ENCODE measurements around the gene LMX1B. TPM values are rescaled to one million over a fixed set of nuclear protein-coding genes. Genes with fewer than 3 reads are reported as not detected.

LMX1B gene
- polyA plus RNA-seq, 1 donor = 0.96 TPM

GRCh38 chr9:126698756-126699155 lies 85.0 kb downstream of the LMX1B start:
- Histone ChIP-seq H3K27ac (ENCODE audit: low read length) (no peak overlapping the region), H3K4me3 (ENCODE audit: low read length) (no peak overlapping the region), H3K9me3 (ENCODE audit: control insufficient read depth, low read depth, low read length) (no peaks in the 10 kb centered on the region), H3K4me1 (ENCODE audit: control insufficient read depth, insufficient read depth, low read length) (no peaks in the 10 kb centered on the region), H3K36me3 (ENCODE audit: control insufficient read depth, insufficient read depth, low read length) (no peaks in the 10 kb centered on the region), H3K27me3 (ENCODE audit: control insufficient read depth, insufficient read depth, low read length) (peaks cover 37% of the 10 kb centered on the region)
- WGBS (ENCODE audit: insufficient coverage, low lambda C conversion rate) = no CpG with 5 or more reads among the region's 5 CpGs
- DNase-seq = no peak

DNA sequence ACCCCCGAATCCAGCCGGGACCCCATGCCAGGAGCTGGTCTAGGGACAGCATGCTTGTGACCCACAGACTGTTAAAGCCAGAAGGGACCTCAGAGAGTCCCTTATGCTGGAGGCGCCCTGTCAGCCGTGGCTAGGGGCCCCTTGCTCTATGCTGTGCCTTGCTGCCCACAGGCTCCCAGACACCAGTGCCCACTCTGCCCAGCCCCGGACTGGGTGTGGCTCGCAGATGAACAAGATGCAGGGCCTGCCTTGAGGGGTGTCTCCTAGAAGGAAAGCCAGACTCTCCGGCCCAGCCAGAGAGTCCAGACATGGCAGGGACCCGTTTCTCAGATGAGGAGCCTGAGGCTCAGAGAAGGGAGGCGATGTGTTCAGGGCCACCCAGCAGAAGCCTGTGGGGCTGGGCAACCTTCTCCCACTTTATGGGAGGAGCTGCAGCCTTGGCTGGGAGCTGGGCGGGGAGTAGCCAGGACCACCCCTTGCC lies 85.7 kb downstream of the LMX1B start:
- no peaks in the 10 kb centered on the region for H3K4me1 ChIP-seq (ENCODE audit: control insufficient read depth, insufficient read depth, low read length)
- no peak overlapping the region for H3K27ac ChIP-seq (ENCODE audit: low read length)
- H3K27me3 ChIP-seq (ENCODE audit: control insufficient read depth, insufficient read depth, low read length) = peaks cover 44% of the 10 kb centered on the region
- no CpG with 5 or more reads among the region's 10 CpGs for WGBS (ENCODE audit: insufficient coverage, low lambda C conversion rate)
- DNase-seq = no peak
- H3K4me3 ChIP-seq (ENCODE audit: low read length) = no peak overlapping the region
- no peaks in the 10 kb centered on the region for H3K9me3 ChIP-seq (ENCODE audit: control insufficient read depth, low read depth, low read length)
- H3K36me3 ChIP-seq (ENCODE audit: control insufficient read depth, insufficient read depth, low read length) = no peaks in the 10 kb centered on the region

GRCh38 chr9:126700296-126700695 lies 86.6 kb downstream of the LMX1B start:
- WGBS (ENCODE audit: insufficient coverage, low lambda C conversion rate) = no CpG with 5 or more reads among the region's 10 CpGs
- DNase-seq = no peak
- peaks cover 51% of the 10 kb centered on the region for H3K27me3 ChIP-seq (ENCODE audit: control insufficient read depth, insufficient read depth, low read length)

GRCh38 chr9:126700903-126701812 lies 87.4 kb downstream of the LMX1B start:
- DNase-seq = no peak
- peaks cover 4% of the 10 kb centered on the region for H3K4me1 ChIP-seq (ENCODE audit: control insufficient read depth, insufficient read depth, low read length)
- no peaks in the 10 kb centered on the region for H3K9me3 ChIP-seq (ENCODE audit: control insufficient read depth, low read depth, low read length)
- H3K27ac ChIP-seq (ENCODE audit: low read length) = no peak overlapping the region
- no peaks in the 10 kb centered on the region for H3K36me3 ChIP-seq (ENCODE audit: control insufficient read depth, insufficient read depth, low read length)
- H3K27me3 ChIP-seq (ENCODE audit: control insufficient read depth, insufficient read depth, low read length) = peaks cover 59% of the 10 kb centered on the region
- H3K4me3 ChIP-seq (ENCODE audit: low read length) = no peak overlapping the region
- WGBS (ENCODE audit: insufficient coverage, low lambda C conversion rate) = 72% methylated on average over 3 of the region's 14 CpGs

More at GRCh38 chr9:126700296-126700695, 86.6 kb downstream of the LMX1B start:
- H3K9me3 ChIP-seq (ENCODE audit: control insufficient read depth, low read depth, low read length) = no peaks in the 10 kb centered on the region
- peaks cover 2% of the 10 kb centered on the region for H3K4me1 ChIP-seq (ENCODE audit: control insufficient read depth, insufficient read depth, low read length)
- H3K4me3 ChIP-seq (ENCODE audit: low read length) = no peak overlapping the region
- no peak overlapping the region for H3K27ac ChIP-seq (ENCODE audit: low read length)
- no peaks in the 10 kb centered on the region for H3K36me3 ChIP-seq (ENCODE audit: control insufficient read depth, insufficient read depth, low read length)

DNA sequence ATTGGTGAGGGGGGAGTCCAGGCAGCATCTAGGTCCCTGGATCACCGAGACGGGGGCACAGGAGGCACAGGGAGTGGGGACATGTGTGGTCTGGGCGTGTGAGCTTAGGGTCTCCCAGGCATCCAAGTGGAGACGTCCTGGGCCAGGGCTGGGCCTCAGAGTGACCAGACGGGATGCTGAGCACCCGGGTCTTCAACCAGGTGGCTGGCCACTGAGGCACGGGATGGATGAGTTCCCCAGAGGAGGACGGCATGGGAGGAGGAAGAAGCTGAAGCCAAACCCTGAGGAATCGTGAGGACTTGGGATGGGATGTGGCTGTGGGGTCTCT lies 88.0 kb downstream of the LMX1B start:
- no peak overlapping the region for H3K4me3 ChIP-seq (ENCODE audit: low read length)
- no peak overlapping the region for H3K27ac ChIP-seq (ENCODE audit: low read length)
- H3K9me3 ChIP-seq (ENCODE audit: control insufficient read depth, low read depth, low read length) = no peaks in the 10 kb centered on the region
- peaks cover 4% of the 10 kb centered on the region for H3K4me1 ChIP-seq (ENCODE audit: control insufficient read depth, insufficient read depth, low read length)
- peaks cover 63% of the 10 kb centered on the region for H3K27me3 ChIP-seq (ENCODE audit: control insufficient read depth, insufficient read depth, low read length)
- WGBS (ENCODE audit: insufficient coverage, low lambda C conversion rate) = 90% methylated on average over 2 of the region's 9 CpGs
- DNase-seq = no peak
- no peaks in the 10 kb centered on the region for H3K36me3 ChIP-seq (ENCODE audit: control insufficient read depth, insufficient read depth, low read length)

- Histone ChIP-seq H3K9me3 (ENCODE audit: control insufficient read depth, low read depth, low read length) (no peaks in the 10 kb centered on the region), H3K36me3 (ENCODE audit: control insufficient read depth, insufficient read depth, low read length) (no peaks in the 10 kb centered on the region), H3K4me1 (ENCODE audit: control insufficient read depth, insufficient read depth, low read length) (peaks cover 4% of the 10 kb centered on the region), H3K27ac (ENCODE audit: low read length) (no peak overlapping the region), H3K27me3 (ENCODE audit: control insufficient read depth, insufficient read depth, low read length) (peaks cover 65% of the 10 kb centered on the region), H3K4me3 (ENCODE audit: low read length) (no peak overlapping the region)
- no CpG with 5 or more reads among the region's 30 CpGs for WGBS (ENCODE audit: insufficient coverage, low lambda C conversion rate)
- DNase-seq = no peak
Observed at GRCh38 chr9:126702151-126703001, 88.6 kb downstream of the LMX1B start.

- Histone ChIP-seq H3K36me3 (ENCODE audit: control insufficient read depth, insufficient read depth, low read length) (no peaks in the 10 kb centered on the region), H3K4me3 (ENCODE audit: low read length) (no peak overlapping the region), H3K9me3 (ENCODE audit: control insufficient read depth, low read depth, low read length) (no peaks in the 10 kb centered on the region), H3K27ac (ENCODE audit: low read length) (no peak overlapping the region), H3K4me1 (ENCODE audit: control insufficient read depth, insufficient read depth, low read length) (peaks cover 4% of the 10 kb centered on the region), H3K27me3 (ENCODE audit: control insufficient read depth, insufficient read depth, low read length) (peaks cover 71% of the 10 kb centered on the region)
- WGBS (ENCODE audit: insufficient coverage, low lambda C conversion rate) = no CpG with 5 or more reads among the region's 14 CpGs
- DNase-seq = no peak
Observed at GRCh38 chr9:126703002-126703865, 89.5 kb downstream of the LMX1B start.

GRCh38 chr9:126703866-126704156 lies 90.1 kb downstream of the LMX1B start:
- Histone ChIP-seq H3K27me3 (ENCODE audit: control insufficient read depth, insufficient read depth, low read length) (peaks cover 75% of the 10 kb centered on the region), H3K9me3 (ENCODE audit: control insufficient read depth, low read depth, low read length) (no peaks in the 10 kb centered on the region), H3K4me1 (ENCODE audit: control insufficient read depth, insufficient read depth, low read length) (peaks cover 4% of the 10 kb centered on the region), H3K27ac (ENCODE audit: low read length) (no peak overlapping the region), H3K36me3 (ENCODE audit: control insufficient read depth, insufficient read depth, low read length) (no peaks in the 10 kb centered on the region), H3K4me3 (ENCODE audit: low read length) (no peak overlapping the region)
- no CpG with 5 or more reads among the region's 3 CpGs for WGBS (ENCODE audit: insufficient coverage, low lambda C conversion rate)
- DNase-seq = no peak

DNA sequence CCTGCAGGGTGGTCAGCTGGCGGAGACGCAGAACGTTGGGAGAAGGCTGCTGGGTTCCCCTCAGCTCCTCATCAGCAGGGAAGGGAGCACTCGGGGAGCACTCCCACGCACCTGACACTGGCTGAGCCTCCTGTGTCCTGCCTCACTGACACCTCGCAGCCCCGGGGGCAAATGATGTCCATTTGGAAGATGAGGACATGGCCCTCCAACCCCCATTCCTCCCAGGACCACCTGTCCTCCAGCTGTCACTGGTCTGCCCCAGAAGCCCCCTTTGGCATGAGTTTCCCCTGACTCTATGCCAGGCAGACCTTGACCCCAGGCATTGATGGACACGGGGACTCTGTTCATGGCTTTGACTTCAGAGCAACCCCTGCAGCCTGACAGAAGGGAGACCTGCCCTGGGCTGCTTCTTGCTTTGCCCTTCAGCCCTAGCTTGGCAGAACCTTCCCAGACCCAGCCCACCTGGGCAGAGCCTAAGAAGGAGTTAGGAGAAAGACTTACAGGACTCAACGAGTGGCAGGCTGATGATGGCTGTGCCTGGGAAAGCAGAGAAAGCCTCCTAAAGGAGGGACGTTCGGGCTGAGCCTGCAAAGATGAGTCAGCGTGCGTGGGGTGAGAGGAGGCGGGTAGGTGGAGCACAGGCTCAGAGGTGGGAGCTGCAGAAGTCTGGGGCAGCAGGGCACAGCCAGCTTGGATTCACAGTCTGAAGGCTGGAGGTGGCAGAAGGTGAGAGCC lies 90.6 kb downstream of the LMX1B start:
- Histone ChIP-seq H3K27me3 (ENCODE audit: control insufficient read depth, insufficient read depth, low read length) (peaks cover 73% of the 10 kb centered on the region), H3K4me3 (ENCODE audit: low read length) (no peak overlapping the region), H3K9me3 (ENCODE audit: control insufficient read depth, low read depth, low read length) (no peaks in the 10 kb centered on the region), H3K27ac (ENCODE audit: low read length) (no peak overlapping the region), H3K4me1 (ENCODE audit: control insufficient read depth, insufficient read depth, low read length) (peaks cover 4% of the 10 kb centered on the region), H3K36me3 (ENCODE audit: control insufficient read depth, insufficient read depth, low read length) (no peaks in the 10 kb centered on the region)
- DNase-seq = no peak
- WGBS (ENCODE audit: insufficient coverage, low lambda C conversion rate) = no CpG with 5 or more reads among the region's 14 CpGs

All from large intestine (tissue), 3 donors.